ENCODE measurements around the gene SART3.

The SART3 gene, protein sequence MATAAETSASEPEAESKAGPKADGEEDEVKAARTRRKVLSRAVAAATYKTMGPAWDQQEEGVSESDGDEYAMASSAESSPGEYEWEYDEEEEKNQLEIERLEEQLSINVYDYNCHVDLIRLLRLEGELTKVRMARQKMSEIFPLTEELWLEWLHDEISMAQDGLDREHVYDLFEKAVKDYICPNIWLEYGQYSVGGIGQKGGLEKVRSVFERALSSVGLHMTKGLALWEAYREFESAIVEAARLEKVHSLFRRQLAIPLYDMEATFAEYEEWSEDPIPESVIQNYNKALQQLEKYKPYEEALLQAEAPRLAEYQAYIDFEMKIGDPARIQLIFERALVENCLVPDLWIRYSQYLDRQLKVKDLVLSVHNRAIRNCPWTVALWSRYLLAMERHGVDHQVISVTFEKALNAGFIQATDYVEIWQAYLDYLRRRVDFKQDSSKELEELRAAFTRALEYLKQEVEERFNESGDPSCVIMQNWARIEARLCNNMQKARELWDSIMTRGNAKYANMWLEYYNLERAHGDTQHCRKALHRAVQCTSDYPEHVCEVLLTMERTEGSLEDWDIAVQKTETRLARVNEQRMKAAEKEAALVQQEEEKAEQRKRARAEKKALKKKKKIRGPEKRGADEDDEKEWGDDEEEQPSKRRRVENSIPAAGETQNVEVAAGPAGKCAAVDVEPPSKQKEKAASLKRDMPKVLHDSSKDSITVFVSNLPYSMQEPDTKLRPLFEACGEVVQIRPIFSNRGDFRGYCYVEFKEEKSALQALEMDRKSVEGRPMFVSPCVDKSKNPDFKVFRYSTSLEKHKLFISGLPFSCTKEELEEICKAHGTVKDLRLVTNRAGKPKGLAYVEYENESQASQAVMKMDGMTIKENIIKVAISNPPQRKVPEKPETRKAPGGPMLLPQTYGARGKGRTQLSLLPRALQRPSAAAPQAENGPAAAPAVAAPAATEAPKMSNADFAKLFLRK

DNA sequence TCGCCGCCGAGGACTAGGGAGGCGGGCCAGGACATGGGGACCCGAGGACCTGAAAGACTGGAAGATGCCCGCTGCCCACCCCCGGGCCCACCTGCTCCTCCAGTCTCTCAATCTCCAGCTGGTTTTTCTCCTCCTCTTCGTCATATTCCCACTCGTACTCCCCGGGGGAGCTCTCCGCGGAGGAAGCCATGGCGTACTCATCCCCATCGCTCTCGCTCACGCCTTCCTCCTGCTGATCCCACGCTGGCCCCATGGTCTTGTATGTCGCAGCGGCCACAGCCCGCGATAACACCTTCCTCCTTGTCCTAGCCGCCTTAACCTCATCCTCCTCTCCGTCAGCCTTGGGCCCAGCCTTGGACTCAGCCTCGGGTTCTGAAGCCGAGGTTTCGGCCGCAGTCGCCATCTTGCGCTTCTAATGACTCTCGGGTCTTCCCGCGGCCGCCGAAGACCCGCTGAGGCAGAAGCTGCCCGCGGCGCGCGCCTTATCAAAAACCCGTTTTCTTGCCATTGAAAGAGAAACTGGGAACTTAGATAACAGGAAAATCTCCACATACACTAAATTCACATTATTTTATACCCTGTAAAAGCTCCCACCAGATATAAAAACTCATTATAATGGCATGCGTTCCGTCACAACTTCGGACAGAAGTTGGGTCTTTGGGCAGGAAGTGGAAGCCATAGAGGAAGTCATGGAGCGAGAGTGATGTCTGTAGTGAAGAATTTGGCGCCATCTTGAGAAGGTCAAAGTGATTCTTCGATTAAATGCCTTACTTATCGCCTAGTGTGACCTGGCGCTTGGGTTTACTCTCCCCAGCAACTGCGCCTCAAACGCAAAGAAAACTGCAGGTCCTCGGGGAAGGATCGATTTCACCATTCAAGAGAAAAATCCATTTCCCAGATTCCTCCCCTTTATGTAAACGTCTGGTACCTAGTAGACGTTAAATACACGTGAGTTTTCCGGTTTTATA, at the start of gene SART3:
TSS of gene SART3 (minus strand) at position 422 of the 968 bp plus-strand sequence. CDS start at position 403, 19 bp downstream.
- DNase-seq = peak; percentile 82

DNA sequence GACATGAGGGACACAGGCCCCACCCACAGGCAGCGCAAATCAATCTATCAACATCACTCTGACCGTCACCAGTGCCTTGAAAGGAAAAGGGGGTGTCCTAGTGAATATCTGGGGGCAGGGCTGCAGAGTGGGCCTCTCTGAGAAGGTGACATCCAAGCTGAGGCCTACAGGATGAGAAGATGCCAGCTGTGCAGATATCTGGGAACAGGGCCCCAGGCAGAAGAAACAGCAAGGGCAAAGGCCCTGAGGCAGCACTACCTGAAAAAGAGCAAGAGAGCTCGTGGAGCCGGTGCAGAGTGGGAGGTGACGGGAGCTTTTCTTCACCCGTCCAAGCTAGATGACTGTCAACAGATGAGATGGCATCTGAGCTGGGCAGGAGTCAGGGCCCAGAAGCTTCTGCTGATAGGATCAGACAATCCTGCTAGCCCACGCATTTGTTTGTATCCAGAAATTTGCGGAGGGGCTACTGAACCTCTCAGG, 49.4 kb upstream of the SART3 start:
- no peak for DNase-seq

DNA sequence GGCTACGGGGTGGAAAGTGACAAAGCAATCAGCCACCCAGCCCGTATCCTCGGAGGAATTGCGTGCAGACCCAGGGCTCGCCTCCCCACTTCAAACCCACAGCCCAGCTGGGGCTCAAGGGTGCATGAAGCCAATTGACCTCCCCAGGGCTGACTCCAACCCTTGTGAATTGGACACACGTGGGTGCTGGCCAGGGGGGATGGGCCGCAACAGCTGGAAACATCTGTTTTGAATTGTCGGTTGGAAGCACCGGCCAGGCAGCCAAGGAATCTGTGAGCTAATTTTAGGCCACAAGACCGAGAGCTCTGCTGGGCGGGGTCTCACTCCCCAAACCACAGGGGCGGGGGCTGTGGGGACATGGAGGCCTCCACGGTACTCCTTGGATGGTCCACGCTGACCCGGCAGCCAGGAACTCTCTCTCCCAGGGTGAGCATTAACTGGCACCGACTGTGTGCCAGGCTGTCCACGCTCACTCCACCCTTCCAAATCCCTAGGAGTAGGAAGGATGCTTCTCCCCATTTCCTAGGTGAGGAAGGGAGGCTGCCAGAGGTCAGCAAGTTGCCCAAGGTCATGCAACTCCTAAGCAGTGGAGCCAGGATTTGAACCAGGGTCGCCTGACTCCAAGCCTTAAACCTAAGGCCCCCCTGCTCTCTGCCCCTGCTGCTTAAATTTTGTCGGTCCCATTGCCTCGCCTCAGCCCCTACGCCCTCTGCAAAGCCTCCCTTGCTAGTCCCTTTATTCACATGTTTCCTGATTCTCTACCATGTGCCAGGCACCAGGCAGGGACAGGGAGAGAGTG, 48.8 kb upstream of the SART3 start:
- DNase-seq = no peak

DNA sequence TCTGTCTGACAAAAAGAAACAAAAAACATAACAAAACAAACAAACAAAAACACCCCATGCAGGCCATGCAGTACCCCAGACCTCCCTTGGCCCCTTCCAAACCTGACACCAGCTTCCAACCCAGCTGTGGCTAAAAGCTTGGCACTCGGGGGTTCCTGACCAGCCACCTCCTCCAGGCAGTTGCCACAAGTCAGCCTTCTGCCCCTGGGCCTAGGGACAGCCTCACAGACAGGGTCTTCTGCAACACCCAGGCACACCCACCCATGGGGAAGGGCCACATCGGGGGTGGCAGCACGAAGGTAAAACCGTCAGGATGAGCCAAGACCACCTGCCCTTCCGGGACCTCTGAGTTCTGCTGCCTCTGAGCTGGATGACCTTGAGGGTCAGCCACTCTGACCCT, 47.6 kb upstream of the SART3 start:
- no peak for DNase-seq

DNA sequence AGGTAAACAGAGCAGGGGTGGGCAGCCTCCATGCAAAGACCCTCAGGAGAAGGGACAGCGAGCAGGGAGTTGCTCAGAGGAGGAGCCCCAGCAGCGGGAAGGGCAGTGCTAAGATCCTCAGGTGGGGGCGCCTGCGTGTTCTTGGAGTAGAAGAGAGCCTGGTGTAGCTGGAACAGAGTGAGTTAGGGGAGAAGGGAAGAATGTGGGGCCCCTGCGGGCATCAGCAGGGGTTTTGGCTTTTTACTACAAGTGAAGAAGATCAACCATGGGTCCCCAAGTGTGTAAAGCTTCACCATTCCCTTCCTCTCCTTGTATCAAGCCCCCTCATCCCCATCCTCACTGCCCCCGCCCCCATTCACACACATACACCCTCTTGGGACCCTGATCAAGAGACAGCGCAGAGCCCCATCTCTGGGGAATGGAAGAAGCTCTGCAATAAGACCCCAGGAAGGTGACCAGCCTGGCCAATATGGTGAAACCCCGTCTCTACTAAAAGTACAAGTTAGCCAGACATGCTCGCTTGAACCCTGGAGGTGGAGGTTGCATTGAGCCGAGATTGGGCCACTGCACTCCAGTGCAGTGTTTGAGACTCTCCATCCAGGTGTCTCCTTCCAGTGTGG, 47.1 kb upstream of the SART3 start:
- no peak for DNase-seq

DNA sequence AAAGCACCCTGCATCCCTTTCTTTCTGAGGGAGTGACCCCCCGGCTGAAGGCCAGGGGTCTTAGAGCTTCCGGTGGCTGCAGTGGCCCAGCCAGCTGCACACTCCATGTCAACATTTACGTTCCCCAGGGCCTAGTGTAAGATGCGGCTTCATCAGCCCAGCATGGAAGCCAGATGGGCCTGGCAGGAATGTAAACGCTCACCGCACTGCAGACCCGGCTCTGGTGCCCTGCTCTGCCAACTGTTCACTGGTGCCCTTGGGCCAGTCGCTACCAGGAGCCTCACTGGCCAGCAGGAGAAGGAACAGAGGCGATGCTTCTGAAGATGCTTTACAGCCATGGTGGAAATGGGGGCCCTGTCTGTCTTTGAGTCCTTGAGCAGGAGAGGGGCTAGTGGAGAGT, 45.5 kb upstream of the SART3 start:
- DNase-seq = no peak

DNA sequence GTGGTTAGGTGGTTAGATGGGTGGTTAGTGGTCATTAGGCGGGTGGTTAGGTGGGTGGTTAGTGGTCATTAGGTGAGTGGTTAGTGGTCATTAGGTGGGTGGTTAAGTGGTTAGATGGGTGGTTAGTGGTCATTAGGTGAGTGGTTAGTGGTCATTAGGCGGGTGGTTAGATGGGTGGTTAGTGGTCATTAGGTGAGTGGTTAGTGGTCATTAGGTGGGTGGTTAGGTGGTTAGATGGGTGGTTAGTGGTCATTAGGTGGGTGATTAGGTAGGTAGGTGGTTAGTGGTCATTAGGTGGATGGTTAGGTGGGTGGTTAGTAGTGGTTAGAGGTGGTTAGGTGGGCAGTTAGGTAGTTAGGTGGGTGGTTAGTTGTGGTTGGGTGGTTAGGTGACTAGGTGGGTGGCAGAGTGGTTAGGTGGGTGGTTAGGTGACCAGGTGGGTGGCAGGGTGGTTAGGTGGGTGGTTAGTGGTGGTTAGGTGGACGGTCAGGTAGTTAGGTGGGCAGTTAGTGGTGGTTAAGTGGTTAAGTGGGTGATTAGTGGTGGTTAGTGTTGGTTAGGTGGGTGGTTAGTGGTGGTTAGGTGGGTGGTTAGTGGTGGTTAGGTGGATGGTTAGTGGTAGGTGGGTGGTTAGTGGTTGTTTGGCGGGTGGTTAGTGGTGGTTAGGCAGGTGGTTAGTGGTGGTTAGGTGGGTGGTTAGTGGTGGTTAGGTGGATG, 44.9 kb upstream of the SART3 start:
- no peak for DNase-seq

DNA sequence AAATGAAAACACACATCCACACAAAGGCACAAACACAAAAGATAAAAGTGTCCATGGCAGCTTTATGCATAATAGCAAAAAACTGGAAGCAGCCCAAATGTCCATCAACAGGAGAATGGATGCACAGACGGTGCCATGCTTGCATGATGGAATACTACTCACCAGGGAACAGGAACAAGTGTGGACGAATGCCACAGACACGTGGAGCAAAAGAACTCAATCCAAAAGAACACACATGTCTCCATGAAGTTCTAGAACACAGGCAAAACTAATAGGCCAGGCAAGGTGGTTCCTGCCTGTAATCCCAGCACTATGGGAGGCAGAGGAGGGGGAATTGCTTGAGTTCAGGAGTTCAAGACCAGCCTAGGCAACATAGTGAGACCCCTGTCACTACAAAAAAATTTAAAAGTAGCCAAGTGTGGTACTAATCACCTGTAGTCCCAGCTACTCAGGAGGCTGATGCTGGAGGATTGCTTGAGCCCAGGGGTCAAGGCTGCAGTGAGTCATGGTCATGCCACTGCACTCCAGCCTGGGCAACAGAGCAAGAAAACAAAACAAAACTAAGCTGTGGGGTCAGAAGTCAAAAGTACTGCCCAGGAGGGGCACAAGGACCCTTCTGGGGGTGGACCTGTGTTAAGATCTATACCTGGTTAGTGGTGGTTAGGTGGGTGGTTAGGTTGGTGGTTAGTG, 44.2 kb upstream of the SART3 start:
- no peak for DNase-seq

DNA sequence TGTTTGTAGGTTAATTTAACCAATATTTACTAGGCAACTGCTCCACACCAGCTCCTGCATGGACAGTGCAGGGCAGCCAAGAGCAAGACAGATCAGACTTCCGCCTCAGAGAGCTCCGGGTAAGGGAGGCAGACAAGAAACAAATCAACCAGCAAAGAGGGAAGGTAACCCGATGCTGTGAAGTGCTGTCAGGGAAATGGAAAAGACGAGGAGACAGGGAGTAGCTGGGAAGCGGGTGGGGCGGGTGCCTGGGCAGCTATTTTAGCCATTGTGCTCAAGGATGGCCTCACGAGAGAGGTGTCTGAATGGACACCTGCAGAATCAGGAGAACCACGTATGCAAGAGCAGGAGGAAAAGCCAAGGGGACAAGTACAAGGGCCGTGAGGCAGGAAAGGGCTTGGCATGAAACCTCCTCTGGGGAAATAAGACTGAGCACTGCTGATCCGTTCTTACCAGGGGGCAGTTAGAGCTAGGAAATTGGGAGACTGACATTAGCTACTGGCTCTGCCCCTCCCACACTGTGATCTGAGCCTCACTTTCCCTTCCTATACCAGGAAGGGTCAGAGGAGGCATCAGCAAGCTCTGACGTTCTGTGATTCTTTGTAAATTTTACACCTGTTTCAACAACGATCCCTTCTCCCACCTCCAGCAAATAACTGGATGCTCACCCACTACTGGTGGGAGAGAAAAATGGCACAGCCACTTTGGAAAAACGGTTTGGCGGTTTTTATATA, 43.4 kb upstream of the SART3 start:
- no peak for DNase-seq

DNA sequence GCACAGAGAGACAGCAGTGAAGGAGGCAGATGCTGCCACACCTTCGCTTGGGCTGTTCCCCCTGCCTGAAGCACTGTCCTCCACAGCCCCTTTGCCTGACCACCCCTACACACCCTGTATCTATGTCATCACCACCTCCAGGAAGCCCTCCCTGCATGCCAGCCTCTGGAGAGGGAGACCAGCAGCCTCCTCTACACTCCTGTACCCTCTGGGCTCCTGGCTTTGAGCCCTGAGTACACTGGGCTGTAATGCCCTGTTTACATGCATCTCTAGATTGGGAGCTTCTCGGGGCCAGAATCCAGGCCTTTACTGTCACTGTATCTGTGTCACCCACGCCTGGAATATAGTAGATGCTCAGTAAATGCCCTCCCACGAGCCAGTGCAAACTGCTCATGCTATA, 42.8 kb upstream of the SART3 start:
- DNase-seq = no peak

DNA sequence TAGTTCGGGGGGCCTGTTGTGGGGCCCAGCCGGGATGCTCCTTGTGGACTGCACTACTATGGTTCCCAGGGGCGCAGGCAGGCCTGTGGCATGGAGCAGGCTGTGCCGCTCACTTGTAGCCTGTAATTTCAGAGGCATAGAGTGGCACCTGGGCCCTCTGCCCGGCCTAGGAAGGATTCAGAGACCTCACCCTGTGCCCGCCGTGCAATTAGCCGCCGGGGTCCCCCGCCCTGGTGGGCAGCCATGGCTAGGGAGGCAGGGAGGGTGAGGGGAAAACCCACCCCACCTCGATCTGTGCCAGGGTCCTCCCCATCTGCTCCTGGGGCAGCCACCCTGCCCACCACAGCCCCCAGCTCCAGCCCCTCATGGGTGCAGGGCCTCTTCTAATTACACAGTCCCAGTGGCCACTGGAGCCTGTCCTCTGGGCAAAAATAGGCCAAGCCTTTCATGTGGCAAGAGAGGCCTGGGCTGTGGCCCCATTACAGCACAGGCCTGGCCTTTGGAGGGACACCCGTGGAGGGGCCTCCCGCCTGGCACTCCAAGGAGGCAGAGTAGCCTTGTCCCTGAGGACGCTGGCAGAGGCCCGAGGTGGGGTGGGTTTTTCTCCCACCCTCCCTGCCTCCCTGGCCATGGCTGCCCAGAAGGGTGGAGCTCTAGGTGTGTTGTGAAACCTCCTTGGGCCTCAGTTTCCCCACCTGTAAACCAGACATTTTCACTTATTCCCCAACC, 42.2 kb upstream of the SART3 start:
- no peak for DNase-seq

DNA sequence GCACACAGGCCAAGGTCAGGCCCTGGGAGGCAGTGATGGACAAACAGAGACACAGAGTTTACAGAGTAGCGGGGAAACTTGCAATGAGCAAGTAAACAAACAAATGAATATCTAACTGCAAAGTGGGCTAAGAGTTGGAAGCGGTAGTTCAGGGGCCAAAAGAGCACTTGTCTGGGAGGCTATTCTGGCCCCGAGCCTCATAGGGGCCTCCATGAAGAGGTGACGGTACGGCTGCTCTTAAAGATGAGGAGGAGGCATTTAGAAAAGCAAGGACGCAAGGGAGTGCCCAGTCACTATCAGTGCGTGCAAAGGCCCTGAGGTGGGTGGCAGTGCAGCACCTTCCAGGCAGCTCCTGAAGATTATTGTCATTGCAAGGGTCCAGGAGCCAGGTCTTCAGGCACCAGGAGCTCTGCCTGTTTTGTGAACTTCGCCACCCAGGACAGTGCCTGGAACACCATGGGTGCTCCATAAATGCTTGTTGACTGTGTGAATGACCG, 41.3 kb upstream of the SART3 start:
- no peak for DNase-seq

DNA sequence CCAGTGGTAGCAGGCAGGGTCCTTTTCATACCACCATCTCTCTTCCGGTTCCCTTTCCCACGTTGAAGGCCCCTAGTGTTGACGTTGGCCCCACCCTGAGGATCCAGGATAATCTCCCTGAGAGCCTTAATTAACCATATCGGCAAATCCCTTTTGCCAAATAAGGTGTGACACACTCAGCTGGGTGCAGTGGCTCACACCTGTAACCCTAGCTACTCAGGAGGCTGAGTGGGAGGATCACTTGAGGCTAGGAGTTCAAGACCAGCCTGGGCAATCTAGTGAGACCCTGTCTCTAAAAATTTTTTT, 39.7 kb upstream of the SART3 start:
- DNase-seq = no peak

DNA sequence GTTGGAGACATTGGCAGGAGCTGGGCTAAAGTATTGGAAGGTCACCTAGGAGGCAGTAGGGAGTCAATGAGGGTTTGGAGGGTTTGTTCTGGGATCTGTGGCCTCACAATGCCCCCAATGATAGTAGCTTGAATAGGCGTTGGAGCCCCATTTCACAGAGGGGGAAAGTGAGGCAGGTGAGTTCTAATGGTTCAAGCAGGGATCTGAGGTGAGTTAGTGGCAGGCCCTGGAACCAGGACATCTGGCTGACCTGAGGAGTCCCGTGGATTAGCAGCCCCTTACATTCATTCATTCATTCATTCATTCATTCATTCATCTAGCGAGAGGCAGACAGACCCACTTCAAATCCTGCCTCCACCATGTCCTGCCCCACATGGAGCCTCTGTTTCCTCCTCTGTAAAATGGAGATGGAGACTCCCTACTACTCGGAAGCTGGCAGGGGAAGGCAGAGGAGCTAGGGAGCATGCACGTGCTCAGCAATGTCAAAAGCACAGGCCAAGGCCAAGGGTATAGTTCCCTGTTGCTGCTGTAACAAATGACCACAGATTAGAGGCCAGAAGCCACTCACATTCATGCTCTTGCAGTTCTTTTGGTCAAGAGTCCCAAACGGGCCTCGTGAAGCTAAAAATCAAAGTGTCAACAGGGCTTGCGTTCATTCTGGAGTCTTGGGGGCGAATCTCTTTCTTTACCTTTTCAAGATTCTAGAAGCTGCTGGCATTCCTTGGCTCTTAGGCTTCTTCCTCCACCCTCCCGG, 39.2 kb upstream of the SART3 start:
- no peak for DNase-seq

DNA sequence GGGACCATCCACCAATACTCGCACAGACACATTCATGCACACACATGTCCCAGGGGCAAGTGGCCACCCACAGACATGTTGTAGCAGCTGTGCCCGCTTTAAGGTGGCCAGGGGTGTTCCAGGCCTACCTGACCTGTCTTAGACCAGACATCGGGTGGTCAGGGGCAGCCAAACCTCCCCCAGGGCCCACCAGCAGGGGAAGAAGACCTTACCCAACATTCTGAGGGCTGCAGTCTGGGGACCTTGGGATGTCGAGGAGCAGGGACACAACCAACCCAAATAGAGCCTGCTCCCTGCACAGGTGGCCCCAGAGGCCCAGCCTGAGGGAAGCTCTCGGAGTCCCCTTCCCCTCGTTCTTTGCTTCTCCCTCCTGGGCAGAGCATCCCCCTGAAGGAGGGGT, 38.6 kb upstream of the SART3 start:
- DNase-seq = no peak

DNA sequence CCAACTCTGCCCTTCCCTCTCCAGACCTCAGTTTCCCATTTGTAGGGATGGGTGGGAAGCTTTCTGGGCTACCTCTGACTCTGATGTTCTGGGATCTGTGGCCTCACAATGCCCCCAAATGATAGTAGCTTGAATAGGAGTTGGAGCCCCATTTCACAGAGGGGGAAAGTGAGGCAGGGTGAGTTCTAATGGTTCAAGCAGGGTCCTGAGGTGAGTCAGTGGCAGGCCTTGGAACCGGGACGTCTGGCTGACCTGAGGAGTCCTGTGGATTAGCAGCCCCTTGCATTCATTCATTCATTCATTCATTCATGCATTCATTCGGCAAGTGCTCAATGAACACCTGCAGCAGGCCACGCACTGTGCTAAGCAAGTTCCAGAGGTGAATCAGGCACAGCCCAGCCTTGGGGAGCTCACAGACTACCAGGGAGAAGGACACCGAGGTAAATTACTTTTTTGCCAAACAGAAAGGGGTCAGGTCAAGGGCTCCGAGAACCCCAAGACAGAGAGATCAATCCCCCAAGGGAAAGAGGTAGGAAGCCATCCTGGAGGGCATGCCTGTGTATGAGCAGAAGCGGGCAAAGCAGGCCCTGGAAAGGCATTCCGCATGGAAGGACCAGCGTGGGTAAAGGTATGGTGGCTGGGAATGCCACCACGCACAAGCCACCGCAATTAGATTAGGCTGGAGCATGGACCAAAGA, 37.7 kb upstream of the SART3 start:
- DNase-seq = no peak

Data from stimulated activated CD4-positive, alpha-beta T cell treated with anti-CD3 and anti-CD28 coated beads, Interleukin-4, amount 100 ng/mL, for 1 hour (primary cell).